Hepatocyte (in vitro differentiated cells): ENCODE measurements around the gene PALD1. TPM values are rescaled to one million over a fixed set of nuclear protein-coding genes. Genes with fewer than 3 reads are reported as not detected.

Source experiments
- DNase-seq: peaks from one replicate; pipeline ENCODE4 v3.0.0-alpha.2; 2016; ENCODE audit warnings: low spot score
- H2AFZ ChIP-seq: fragments of 200-600 bp; sonication (generic); 2 replicates; pipeline ENCODE4 v1.6.0; 2016; ENCODE audit warnings: antibody characterized with exemption, mild to moderate bottlenecking
- H3K27ac ChIP-seq: fragments of 200-600 bp; sonication (generic); 2 replicates; pipeline ENCODE4 v1.5.1; 2016; ENCODE audit warnings: mild to moderate bottlenecking
- H3K27me3 ChIP-seq: fragments of 200-600 bp; sonication (generic); 2 replicates; pipeline ENCODE4 v1.6.1; 2016
- H3K36me3 ChIP-seq: fragments of 200-600 bp; sonication (generic); replicated peaks from 2 replicates; pipeline ENCODE4 v1.5.1; 2016; ENCODE audit warnings: low read depth; ENCODE audit not compliant: insufficient read depth
- H3K4me1 ChIP-seq: fragments of 200-600 bp; sonication (generic); 2 replicates; pipeline ENCODE4 v1.5.1; 2016; ENCODE audit warnings: mild to moderate bottlenecking, moderate library complexity; ENCODE audit not compliant: insufficient read depth
- H3K4me2 ChIP-seq: fragments of 200-600 bp; sonication (generic); 2 replicates; pipeline ENCODE4 v1.6.0; 2016
- H3K4me3 ChIP-seq: fragments of 200-600 bp; sonication (generic); 2 replicates; pipeline ENCODE4 v1.5.1; 2016; ENCODE audit warnings: mild to moderate bottlenecking
- H3K79me2 ChIP-seq: fragments of 200-600 bp; sonication (generic); 2 replicates; pipeline ENCODE4 v1.6.0; 2017; ENCODE audit warnings: mild to moderate bottlenecking
- H3K9me2 ChIP-seq: fragments of 200-600 bp; sonication (generic); replicated peaks from 2 replicates; pipeline ENCODE4 v1.6.0; 2017; ENCODE audit warnings: mild to moderate bottlenecking; ENCODE audit not compliant: insufficient read depth
- H3K9me3 ChIP-seq: fragments of 200-600 bp; sonication (generic); 2 replicates; pipeline ENCODE4 v1.5.1; 2016; ENCODE audit warnings: low read depth, mild to moderate bottlenecking
- H4K20me1 ChIP-seq: fragments of 200-600 bp; sonication (generic); 2 replicates; pipeline ENCODE4 v1.6.0; 2016; ENCODE audit warnings: mild to moderate bottlenecking; ENCODE audit not compliant: insufficient read depth, poor library complexity, severe bottlenecking
- EZH2 ChIP-seq: fragments of 200-600 bp; sonication (generic); IDR thresholded peaks from 2 replicates; pipeline ENCODE4 v1.6.1; 2016; ENCODE audit warnings: antibody characterized with exemption, mild to moderate bottlenecking, borderline replicate concordance
- EZH2phosphoT487 ChIP-seq: fragments of 200-600 bp; sonication (generic); IDR thresholded peaks from one replicate; pipeline ENCODE4 v1.6.1; 2018; ENCODE audit warnings: antibody characterized with exemption, mild to moderate bottlenecking, low read depth, moderate library complexity; ENCODE audit not compliant: unreplicated experiment, severe bottlenecking
- WGBS: methylation state at CpG from one replicate; pipeline ENCODE4 v1.1.6; 2016; ENCODE audit warnings: low lambda C conversion rate; ENCODE audit errors: missing lambda C conversion rate; 5-methylcytosine and 5-hydroxymethylcytosine counted together
- polyA plus RNA-seq: library from polyadenylated mRNA; unstranded; fragments of >200 nt; fragmentation: Nextera tagmentation; extraction: Ambion mirVana; gene quantifications from 2 replicates; pipeline ENCODE4 v1.2.1, GENCODE V29; 2016
- total RNA-seq: library from RNA; depleted of rRNA; stranded (reverse); fragments of >200 nt; gene quantifications from 2 replicates; pipeline ENCODE4 v1.2.3, GENCODE V29; 2014
- TF ChIP-seq, protein P1 (sequence below): fragments of 200-600 bp; sonication (generic); IDR thresholded peaks from 2 replicates; pipeline ENCODE4 v1.5.1; 2016; ENCODE audit warnings: antibody characterized with exemption, mild to moderate bottlenecking; ENCODE audit not compliant: poor library complexity

PALD1 gene
- total and polyA plus RNA-seq, 2 experiments from 2014 or later: 1.3 to 2.2 TPM

DNA sequence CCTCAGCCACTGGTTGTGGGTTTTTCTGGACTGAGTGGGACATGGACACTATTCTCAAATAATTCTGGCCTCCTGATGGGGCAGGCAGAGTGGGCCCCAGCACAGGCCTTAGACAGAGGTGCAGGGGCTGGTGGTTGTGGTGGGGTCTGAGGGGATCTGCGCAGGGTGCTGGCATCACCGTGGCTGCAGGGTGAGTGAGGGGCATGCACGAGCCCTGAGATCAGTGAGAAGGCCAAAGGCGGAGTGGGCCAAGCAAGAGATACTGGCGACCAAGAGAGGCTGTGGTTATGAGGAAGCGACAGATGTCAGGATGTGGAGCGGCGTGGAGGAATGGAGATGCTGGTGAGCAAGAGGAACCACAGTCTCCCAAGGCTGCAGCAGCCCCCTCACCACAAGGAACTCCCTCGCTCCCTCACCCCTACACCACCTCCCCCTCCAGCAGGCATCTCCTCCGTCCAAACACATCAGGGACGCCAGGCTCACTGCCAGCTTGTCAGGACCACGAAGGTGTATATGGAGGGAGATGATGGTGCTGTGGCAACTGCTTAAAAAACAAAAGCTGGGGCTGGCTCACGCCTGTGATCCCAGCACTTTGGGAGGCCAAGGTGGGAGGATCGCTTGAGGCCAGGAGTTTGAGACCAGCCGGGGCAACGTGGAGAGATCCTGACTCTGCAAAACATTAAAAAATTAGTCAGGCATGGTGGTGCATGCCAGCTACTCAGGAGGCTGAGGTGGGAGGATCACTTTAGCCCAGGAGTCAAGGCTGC is 114.4 kb downstream of the PALD1 start:
- Histone ChIP-seq H3K4me2 (no peak overlapping the region), H3K9me3 (no peaks in the 10 kb centered on the region), H3K27me3 (no peaks in the 10 kb centered on the region), H2AFZ (no peak overlapping the region), H3K4me1 (peaks cover 8% of the 10 kb centered on the region), H4K20me1 (no peaks in the 10 kb centered on the region), H3K79me2 (no peaks in the 10 kb centered on the region), H3K9me2 (no peaks in the 10 kb centered on the region), H3K4me3 (no peak overlapping the region), H3K36me3 (no peaks in the 10 kb centered on the region), H3K27ac (no peak overlapping the region)
- 88% methylated on average over 12 of the region's 16 CpGs for WGBS
- TF ChIP-seq EZH2 (no peak), EZH2phosphoT487 (no peak)
- TF ChIP-seq, protein P1, sequence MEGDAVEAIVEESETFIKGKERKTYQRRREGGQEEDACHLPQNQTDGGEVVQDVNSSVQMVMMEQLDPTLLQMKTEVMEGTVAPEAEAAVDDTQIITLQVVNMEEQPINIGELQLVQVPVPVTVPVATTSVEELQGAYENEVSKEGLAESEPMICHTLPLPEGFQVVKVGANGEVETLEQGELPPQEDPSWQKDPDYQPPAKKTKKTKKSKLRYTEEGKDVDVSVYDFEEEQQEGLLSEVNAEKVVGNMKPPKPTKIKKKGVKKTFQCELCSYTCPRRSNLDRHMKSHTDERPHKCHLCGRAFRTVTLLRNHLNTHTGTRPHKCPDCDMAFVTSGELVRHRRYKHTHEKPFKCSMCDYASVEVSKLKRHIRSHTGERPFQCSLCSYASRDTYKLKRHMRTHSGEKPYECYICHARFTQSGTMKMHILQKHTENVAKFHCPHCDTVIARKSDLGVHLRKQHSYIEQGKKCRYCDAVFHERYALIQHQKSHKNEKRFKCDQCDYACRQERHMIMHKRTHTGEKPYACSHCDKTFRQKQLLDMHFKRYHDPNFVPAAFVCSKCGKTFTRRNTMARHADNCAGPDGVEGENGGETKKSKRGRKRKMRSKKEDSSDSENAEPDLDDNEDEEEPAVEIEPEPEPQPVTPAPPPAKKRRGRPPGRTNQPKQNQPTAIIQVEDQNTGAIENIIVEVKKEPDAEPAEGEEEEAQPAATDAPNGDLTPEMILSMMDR: no peak
- no peak for DNase-seq

DNA sequence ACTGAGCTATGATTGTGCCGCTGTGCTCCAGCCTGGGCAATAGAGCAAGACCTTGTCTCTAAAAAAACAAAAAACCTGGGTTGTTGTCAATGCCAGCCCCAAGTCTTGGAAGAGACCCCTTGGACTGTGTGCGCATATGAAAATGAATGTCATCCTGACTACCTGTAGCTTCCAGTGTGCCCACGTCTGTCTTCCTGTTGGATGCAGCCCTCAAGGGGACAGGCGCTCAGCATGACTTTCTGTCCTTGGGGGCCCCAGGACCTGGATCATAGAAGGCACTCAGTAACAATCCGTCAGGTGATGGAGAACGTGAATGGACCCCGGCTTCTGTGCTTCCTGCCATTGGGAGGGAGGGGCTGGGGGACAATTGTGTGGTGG is 114.9 kb downstream of the PALD1 start:
- H3K9me3 ChIP-seq: no peaks in the 10 kb centered on the region
- no peak overlapping the region for H3K4me2 ChIP-seq
- no peaks in the 10 kb centered on the region for H3K36me3 ChIP-seq
- WGBS: 91% methylated on average over 7 of the region's 7 CpGs
- H3K79me2 ChIP-seq: no peaks in the 10 kb centered on the region
- no peak overlapping the region for H3K27ac ChIP-seq
- no peaks in the 10 kb centered on the region for H4K20me1 ChIP-seq
- DNase-seq: no peak
- H3K4me1 ChIP-seq: peaks cover 8% of the 10 kb centered on the region
- H2AFZ ChIP-seq: no peak overlapping the region
- no peaks in the 10 kb centered on the region for H3K9me2 ChIP-seq
- H3K27me3 ChIP-seq: no peaks in the 10 kb centered on the region
- H3K4me3 ChIP-seq: no peak overlapping the region
- no peak for TF ChIP-seq EZH2phosphoT487

DNA sequence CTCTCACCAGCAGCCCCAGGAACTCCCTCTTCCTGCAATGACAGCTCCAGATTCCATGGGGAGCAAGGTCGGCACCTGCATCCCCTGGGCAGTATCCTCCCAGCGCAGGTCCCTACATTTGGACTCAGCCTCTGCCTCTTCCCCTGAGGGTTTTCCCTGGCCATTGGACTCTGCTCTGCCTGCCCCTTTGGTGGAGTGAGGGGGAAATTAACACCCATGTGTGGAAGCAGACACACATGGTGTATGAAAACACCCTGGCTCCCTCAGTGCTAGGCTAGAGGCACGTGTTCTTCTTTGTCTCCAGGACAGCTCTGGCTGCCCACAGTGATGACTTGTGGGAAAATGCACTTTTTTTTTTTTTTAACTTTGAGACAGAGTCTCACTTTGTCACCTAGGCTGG is 115.6 kb downstream of the PALD1 start:
- peaks cover 8% of the 10 kb centered on the region for H3K4me1 ChIP-seq
- WGBS: 92% methylated on average over 3 of the region's 3 CpGs
- no peak overlapping the region for H3K27ac ChIP-seq
- H3K79me2 ChIP-seq: no peaks in the 10 kb centered on the region
- no peaks in the 10 kb centered on the region for H3K9me2 ChIP-seq
- no peak overlapping the region for H2AFZ ChIP-seq
- H3K36me3 ChIP-seq: no peaks in the 10 kb centered on the region
- no peaks in the 10 kb centered on the region for H3K9me3 ChIP-seq
- TF ChIP-seq EZH2phosphoT487: no peak
- TF ChIP-seq EZH2: no peak
- TF ChIP-seq, protein P1: no peak
- no peaks in the 10 kb centered on the region for H4K20me1 ChIP-seq
- H3K4me2 ChIP-seq: no peak overlapping the region
- no peaks in the 10 kb centered on the region for H3K27me3 ChIP-seq
- DNase-seq: no peak
- no peak overlapping the region for H3K4me3 ChIP-seq

DNA sequence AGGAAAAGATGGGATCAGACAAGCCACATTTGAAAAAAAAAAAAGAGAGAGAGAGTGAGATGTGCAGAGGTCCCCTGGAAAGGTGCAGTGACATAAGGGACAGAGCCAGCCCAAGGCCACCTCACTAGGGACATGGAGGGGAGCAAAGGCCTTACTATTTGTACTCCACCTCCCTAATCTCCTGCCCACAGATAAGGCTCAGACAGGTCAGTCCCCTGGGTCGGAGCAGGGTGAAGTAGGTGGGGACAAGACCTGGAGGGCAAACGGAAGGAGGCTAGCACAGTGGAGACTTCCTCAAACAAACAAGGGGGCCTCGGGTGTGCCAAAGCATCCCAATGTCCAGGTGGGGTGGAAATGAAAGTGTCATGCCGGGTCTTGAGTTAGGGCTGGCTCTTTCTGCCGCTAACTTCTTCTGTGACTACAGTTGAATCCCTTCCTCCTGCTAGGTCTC is 117.0 kb downstream of the PALD1 start:
- no peaks in the 10 kb centered on the region for H3K79me2 ChIP-seq
- no peak overlapping the region for H3K4me3 ChIP-seq
- no peak for DNase-seq
- H2AFZ ChIP-seq: no peak overlapping the region
- no peak for TF ChIP-seq EZH2
- TF ChIP-seq, protein P1: no peak
- no peak for TF ChIP-seq EZH2phosphoT487
- H3K27me3 ChIP-seq: no peaks in the 10 kb centered on the region
- no peaks in the 10 kb centered on the region for H3K9me2 ChIP-seq
- no peaks in the 10 kb centered on the region for H3K9me3 ChIP-seq
- WGBS: 69% methylated on average over 5 of the region's 5 CpGs
- no peak overlapping the region for H3K27ac ChIP-seq
- no peaks in the 10 kb centered on the region for H4K20me1 ChIP-seq
- no peaks in the 10 kb centered on the region for H3K36me3 ChIP-seq
- peaks cover 4% of the 10 kb centered on the region for H3K4me1 ChIP-seq
- H3K4me2 ChIP-seq: no peak overlapping the region
